HepG2 (cell line): ENCODE data around the gene PLVAP. TPM values are rescaled to one million over a fixed set of nuclear protein-coding genes. Genes with fewer than 3 reads are reported as not detected.

Experiments used
- AGO2 ChIP-seq: fragments of 200-400 bp; formaldehyde crosslinking; optimal IDR thresholded peaks from 2 replicates; pipeline ENCODE3; 2017; ENCODE audit warnings: mild to moderate bottlenecking, low read depth, low read length, moderate library complexity
- GMEB1 ChIP-seq: sonication (generic); formaldehyde crosslinking; IDR thresholded peaks from 2 replicates; pipeline ENCODE4 v1.5.1; 2020; ENCODE audit warnings: missing genetic modification reagents, mild to moderate bottlenecking, borderline replicate concordance
- HNF4A ChIP-seq: sonication (generic); formaldehyde crosslinking; IDR thresholded peaks from 2 replicates; pipeline ENCODE4 v1.4.0; 2020; ENCODE audit warnings: missing genetic modification reagents
- RARA ChIP-seq: IDR thresholded peaks from 2 replicates; pipeline ENCODE4 v1.6.1; 2016; ENCODE audit warnings: missing genetic modification reagents, missing compliant biosample characterization
- REPIN1 ChIP-seq: sonication (generic); formaldehyde crosslinking; IDR thresholded peaks from 2 replicates; pipeline ENCODE4 v1.8.0; 2022; ENCODE audit warnings: missing genetic modification reagents, low read depth, mild to moderate bottlenecking, borderline replicate concordance
- SALL2 ChIP-seq: sonication (generic); formaldehyde crosslinking; IDR thresholded peaks from 2 replicates; pipeline ENCODE4 v1.8.1; 2023; ENCODE audit warnings: mild to moderate bottlenecking, missing genetic modification reagents, inconsistent platforms
- SATB2 ChIP-seq: sonication (generic); formaldehyde crosslinking; IDR thresholded peaks from 2 replicates; pipeline ENCODE4 v1.5.0; 2020; ENCODE audit warnings: missing genetic modification reagents
- SMAD1 ChIP-seq: sonication (generic); formaldehyde crosslinking; IDR thresholded peaks from 2 replicates; pipeline ENCODE4 v1.4.0; 2020; ENCODE audit warnings: missing genetic modification reagents, low read depth, mild to moderate bottlenecking, borderline replicate concordance
- TEAD3 ChIP-seq: optimal IDR thresholded peaks from 2 replicates; pipeline ENCODE3; 2016; ENCODE audit warnings: borderline replicate concordance
- ZNF256 ChIP-seq: sonication (generic); formaldehyde crosslinking; conservative IDR thresholded peaks from 2 replicates; pipeline ENCODE4 v1.4.0; 2020; ENCODE audit warnings: missing genetic modification reagents
- ZNF260 ChIP-seq: sonication (generic); formaldehyde crosslinking; IDR thresholded peaks from 2 replicates; pipeline ENCODE4 v1.4.0; 2020; ENCODE audit warnings: missing genetic modification reagents, low read depth, mild to moderate bottlenecking, borderline replicate concordance
- ZNF333 ChIP-seq: sonication (generic); formaldehyde crosslinking; IDR thresholded peaks from 2 replicates; pipeline ENCODE4 v1.4.0; 2020; ENCODE audit warnings: mild to moderate bottlenecking, missing genetic modification reagents, borderline replicate concordance
- ZNF446 ChIP-seq: sonication (generic); formaldehyde crosslinking; IDR thresholded peaks from 2 replicates; pipeline ENCODE4 v1.5.0; 2020; ENCODE audit warnings: mild to moderate bottlenecking, missing genetic modification reagents
- ZNF629 ChIP-seq: sonication (generic); formaldehyde crosslinking; conservative IDR thresholded peaks from 2 replicates; pipeline ENCODE4 v1.5.0; 2020; ENCODE audit warnings: missing genetic modification reagents
- ZNF674 ChIP-seq: sonication (generic); formaldehyde crosslinking; IDR thresholded peaks from 2 replicates; pipeline ENCODE4 v1.5.0; 2020; ENCODE audit warnings: low read depth, mild to moderate bottlenecking, missing genetic modification reagents
- polyA plus RNA-seq, 8 experiments: library from polyadenylated mRNA; depleted of rRNA in 3 of 8; stranded (reverse) in 7 of 8; unstranded in 1 of 8; fragments of >200 nt; fragmentation: Illumina TruSeq in 4 of 8; extraction: Trizol in 4 of 8; gene quantifications; 2 replicates each; pipeline versions ENCODE4 v1.2.1 to v1.2.3, GENCODE V29; 2011 to 2016; ENCODE audit warnings: low read depth in 4 of 8, missing spikeins in 1 of 8, mixed read lengths in 1 of 8; ENCODE audit not compliant: insufficient read depth in 1 of 8
- total RNA-seq, 5 experiments: library from RNA; depleted of rRNA; stranded (reverse); fragments of >200 nt; fragmentation: Illumina TruSeq; extraction: Trizol; gene quantifications; 2 replicates each; pipeline ENCODE4 v1.2.3, GENCODE V29; 2016; ENCODE audit warnings: low read depth in 1 of 5
- TF ChIP-seq, protein P1 (sequence below): sonication (generic); formaldehyde crosslinking; IDR thresholded peaks from 2 replicates; pipeline ENCODE4 v1.8.1; 2023; ENCODE audit warnings: mild to moderate bottlenecking, moderate library complexity, missing genetic modification reagents
- TF ChIP-seq, protein P2 (sequence below): sonication (generic); formaldehyde crosslinking; IDR thresholded peaks from 2 replicates; pipeline ENCODE4 v1.5.0; 2020; ENCODE audit warnings: mild to moderate bottlenecking, missing genetic modification reagents, borderline replicate concordance
- TF ChIP-seq, protein P3 (sequence below): sonication (generic); formaldehyde crosslinking; IDR thresholded peaks from 2 replicates; pipeline ENCODE4 v1.5.1; 2020; ENCODE audit warnings: missing genetic modification reagents, mild to moderate bottlenecking, borderline replicate concordance

The PLVAP gene
- total and polyA plus RNA-seq, 2 of the 13 experiments (the other 11 are each of a cell fraction or from before 2014, with no cell fraction given) = 0.26 TPM; not detected in 1

GRCh38 chr19:17340871-17341357, 36.2 kb downstream of the PLVAP start (continued):
- TF ChIP-seq ZNF629 (0 out of 2 replicates have a peak, but pooled peaks have one; percentile 27), ZNF333 (CRISPR knock-in tag) (no peak), SALL2 (CRISPR knock-in tag) (peak; percentile 42), SATB2 (CRISPR knock-in tag) (no peak), TEAD3 (CRISPR knock-in tag) (peak; percentile 58), ZNF446 (CRISPR knock-in tag) (no peak), ZNF674 (CRISPR knock-in tag) (no peak), AGO2 (peak; percentile 81), HNF4A (CRISPR knock-in tag) (peak; percentile 69; the same call in 1 of the 2 replicates), SMAD1 (CRISPR knock-in tag) (no peak), ZNF256 (CRISPR knock-in tag) (no peak), GMEB1 (CRISPR knock-in tag) (peak; percentile 64), REPIN1 (CRISPR knock-in tag) (peak; percentile 45; the same call in 1 of the 2 replicates), ZNF260 (CRISPR knock-in tag) (no peak), RARA (CRISPR knock-in tag) (peak; percentile 65)
- TF ChIP-seq, protein P1, sequence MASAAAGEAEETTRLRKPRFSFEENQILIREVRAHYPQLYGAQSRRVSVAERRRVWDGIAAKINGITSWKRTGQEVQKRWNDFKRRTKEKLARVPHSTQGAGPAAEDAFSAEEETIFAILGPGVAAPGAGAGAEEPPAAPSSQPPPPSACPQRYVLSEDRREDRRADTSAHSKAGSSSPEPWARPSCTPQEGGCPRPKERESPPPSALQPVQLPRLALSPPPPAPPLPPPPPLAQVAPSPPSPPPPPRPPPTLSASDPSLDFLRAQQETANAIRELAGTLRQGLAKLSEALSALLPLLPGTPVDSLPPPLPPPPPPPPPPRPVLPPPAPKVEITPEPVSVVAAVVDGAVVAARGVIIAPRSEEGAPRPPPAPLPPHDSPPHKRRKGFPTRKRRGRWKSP (CRISPR knock-in tag) = no peak
- TF ChIP-seq, protein P2, sequence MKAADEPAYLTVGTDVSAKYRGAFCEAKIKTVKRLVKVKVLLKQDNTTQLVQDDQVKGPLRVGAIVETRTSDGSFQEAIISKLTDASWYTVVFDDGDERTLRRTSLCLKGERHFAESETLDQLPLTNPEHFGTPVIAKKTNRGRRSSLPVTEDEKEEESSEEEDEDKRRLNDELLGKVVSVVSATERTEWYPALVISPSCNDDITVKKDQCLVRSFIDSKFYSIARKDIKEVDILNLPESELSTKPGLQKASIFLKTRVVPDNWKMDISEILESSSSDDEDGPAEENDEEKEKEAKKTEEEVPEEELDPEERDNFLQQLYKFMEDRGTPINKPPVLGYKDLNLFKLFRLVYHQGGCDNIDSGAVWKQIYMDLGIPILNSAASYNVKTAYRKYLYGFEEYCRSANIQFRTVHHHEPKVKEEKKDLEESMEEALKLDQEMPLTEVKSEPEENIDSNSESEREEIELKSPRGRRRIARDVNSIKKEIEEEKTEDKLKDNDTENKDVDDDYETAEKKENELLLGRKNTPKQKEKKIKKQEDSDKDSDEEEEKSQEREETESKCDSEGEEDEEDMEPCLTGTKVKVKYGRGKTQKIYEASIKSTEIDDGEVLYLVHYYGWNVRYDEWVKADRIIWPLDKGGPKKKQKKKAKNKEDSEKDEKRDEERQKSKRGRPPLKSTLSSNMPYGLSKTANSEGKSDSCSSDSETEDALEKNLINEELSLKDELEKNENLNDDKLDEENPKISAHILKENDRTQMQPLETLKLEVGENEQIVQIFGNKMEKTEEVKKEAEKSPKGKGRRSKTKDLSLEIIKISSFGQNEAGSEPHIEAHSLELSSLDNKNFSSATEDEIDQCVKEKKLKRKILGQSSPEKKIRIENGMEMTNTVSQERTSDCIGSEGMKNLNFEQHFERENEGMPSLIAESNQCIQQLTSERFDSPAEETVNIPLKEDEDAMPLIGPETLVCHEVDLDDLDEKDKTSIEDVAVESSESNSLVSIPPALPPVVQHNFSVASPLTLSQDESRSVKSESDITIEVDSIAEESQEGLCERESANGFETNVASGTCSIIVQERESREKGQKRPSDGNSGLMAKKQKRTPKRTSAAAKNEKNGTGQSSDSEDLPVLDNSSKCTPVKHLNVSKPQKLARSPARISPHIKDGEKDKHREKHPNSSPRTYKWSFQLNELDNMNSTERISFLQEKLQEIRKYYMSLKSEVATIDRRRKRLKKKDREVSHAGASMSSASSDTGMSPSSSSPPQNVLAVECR (CRISPR knock-in tag) = peak; percentile 79; the same call in 1 of the 2 replicates
- TF ChIP-seq, protein P3, sequence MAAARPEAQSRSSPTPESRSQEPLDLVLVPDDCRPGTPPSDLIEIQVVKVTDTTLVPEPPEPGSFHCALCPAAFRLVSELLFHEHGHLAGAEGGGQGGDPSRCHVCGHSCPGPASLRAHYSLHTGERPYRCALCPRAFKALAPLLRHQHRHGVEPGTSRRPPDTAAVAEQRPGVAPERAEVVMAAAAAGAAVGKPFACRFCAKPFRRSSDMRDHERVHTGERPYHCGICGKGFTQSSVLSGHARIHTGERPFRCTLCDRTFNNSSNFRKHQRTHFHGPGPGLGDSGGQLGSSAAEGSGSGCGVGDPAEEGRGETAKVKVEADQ = no peak
